Neural progenitor cell (in vitro differentiated cells): Measurements from ENCODE around the gene NEDD4L. TPM values are rescaled to one million over a fixed set of nuclear protein-coding genes. Genes with fewer than 3 reads are reported as not detected.

Experiments used
- DNase-seq: peaks from one replicate; pipeline ENCODE4 v3.0.0-alpha.2; 2016; ENCODE audit warnings: low spot score
- H2AFZ ChIP-seq: fragments of 200-600 bp; sonication (generic); replicated peaks from 2 replicates; pipeline ENCODE4 v1.6.1; 2016; ENCODE audit warnings: antibody characterized with exemption
- H3F3A ChIP-seq: fragments of 200-600 bp; sonication (generic); 2 replicates; pipeline ENCODE4 v1.6.1; 2016; ENCODE audit warnings: antibody characterized with exemption, low read depth
- H3K27ac ChIP-seq: fragments of 200-600 bp; sonication (generic); 2 replicates; pipeline ENCODE4 v1.5.1; 2016; ENCODE audit warnings: mild to moderate bottlenecking
- H3K27me3 ChIP-seq: fragments of 200-600 bp; sonication (generic); 2 replicates; pipeline ENCODE4 v1.6.1; 2016; ENCODE audit warnings: mild to moderate bottlenecking, moderate library complexity
- H3K36me3 ChIP-seq: fragments of 200-600 bp; sonication (generic); 2 replicates; pipeline ENCODE4 v1.5.1; 2016
- H3K4me1 ChIP-seq: fragments of 200-600 bp; sonication (generic); 2 replicates; pipeline ENCODE4 v1.6.1; 2016; ENCODE audit warnings: mixed run types
- H3K4me2 ChIP-seq: fragments of 200-600 bp; sonication (generic); 2 replicates; pipeline ENCODE4 v1.6.1; 2016
- H3K4me3 ChIP-seq: fragments of 200-600 bp; sonication (generic); 2 replicates; pipeline ENCODE4 v1.5.1; 2016
- H3K79me2 ChIP-seq: fragments of 200-600 bp; sonication (generic); 2 replicates; pipeline ENCODE4 v1.6.1; 2016; ENCODE audit warnings: low read depth
- H3K9ac ChIP-seq: fragments of 200-600 bp; sonication (generic); 2 replicates; pipeline ENCODE4 v1.6.1; 2016
- H3K9me3 ChIP-seq: fragments of 200-600 bp; sonication (generic); 2 replicates; pipeline ENCODE4 v1.5.1; 2016; ENCODE audit warnings: low read depth
- H4K20me1 ChIP-seq: fragments of 200-600 bp; sonication (generic); 2 replicates; pipeline ENCODE4 v1.6.1; 2016; ENCODE audit warnings: low read depth
- H3K27ac Mint-ChIP-seq: 3 replicates; pipeline ENCODE4 v1.8.0; 2021; ENCODE audit warnings: mixed read lengths
- H3K27me3 Mint-ChIP-seq: 2 replicates; pipeline ENCODE4 v1.8.0; 2022; ENCODE audit warnings: low read depth, mild to moderate bottlenecking, inconsistent platforms, moderate library complexity, mixed read lengths; ENCODE audit not compliant: insufficient read depth
- H3K36me3 Mint-ChIP-seq: 3 replicates; pipeline ENCODE4 v1.8.0; 2021; ENCODE audit warnings: mixed read lengths
- H3K4me1 Mint-ChIP-seq: 3 replicates; pipeline ENCODE4 v1.8.0; 2021; ENCODE audit warnings: mixed read lengths
- H3K4me3 Mint-ChIP-seq: 3 replicates; pipeline ENCODE4 v1.8.0; 2021; ENCODE audit warnings: mild to moderate bottlenecking, moderate library complexity, mixed read lengths
- H3K9me3 Mint-ChIP-seq: 3 replicates; pipeline ENCODE4 v1.8.0; 2020; ENCODE audit warnings: mixed read lengths
- CTCF ChIP-seq: fragments of 200-600 bp; sonication (generic); IDR thresholded peaks from 2 replicates; pipeline ENCODE4 v1.5.1; 2017; ENCODE audit warnings: antibody characterized with exemption, mild to moderate bottlenecking
- EZH2 ChIP-seq: fragments of 200-600 bp; sonication (generic); IDR thresholded peaks from 2 replicates; pipeline ENCODE4 v1.6.1; 2017; ENCODE audit warnings: antibody characterized with exemption, mild to moderate bottlenecking, moderate library complexity
- EZH2phosphoT487 ChIP-seq: fragments of 200-600 bp; sonication (generic); IDR thresholded peaks from 2 replicates; pipeline ENCODE4 v1.6.1; 2017; ENCODE audit warnings: antibody characterized with exemption
- total RNA-seq: library from RNA; depleted of rRNA; stranded (reverse); fragments of >200 nt; gene quantifications from 2 replicates; pipeline ENCODE4 v1.2.3, GENCODE V29; 2015; ENCODE audit warnings: low replicate concordance

Gene NEDD4L
- total RNA-seq, 1 donor from 2014 or later = 55.5 TPM

GRCh38 chr18:58308463-58308862 is 264.4 kb downstream of the NEDD4L start:
- Histone ChIP-seq H3K79me2 (no peaks in the 10 kb centered on the region), H3K9ac (no peak overlapping the region), H3K27me3 (no peaks in the 10 kb centered on the region), H3K4me2 (no peak overlapping the region), H3K9me3 (peaks cover 7% of the 10 kb centered on the region), H3K36me3 (no peaks in the 10 kb centered on the region), H2AFZ (no peak overlapping the region), H3F3A (no peaks in the 10 kb centered on the region), H4K20me1 (no peaks in the 10 kb centered on the region), H3K27ac (no peak overlapping the region), H3K4me3 (no peak overlapping the region), H3K4me1 (no peaks in the 10 kb centered on the region)
- no peak overlapping the region for H3K4me3 Mint-ChIP-seq
- H3K4me1 Mint-ChIP-seq = no peaks in the 10 kb centered on the region
- H3K9me3 Mint-ChIP-seq = peaks cover 7% of the 10 kb centered on the region
- TF ChIP-seq EZH2 (no peak), EZH2phosphoT487 (no peak), CTCF (no peak)
- H3K36me3 Mint-ChIP-seq = no peaks in the 10 kb centered on the region
- peaks cover 4% of the 10 kb centered on the region for H3K27me3 Mint-ChIP-seq
- DNase-seq = no peak
- H3K27ac Mint-ChIP-seq = no peak overlapping the region

- H3K4me2 ChIP-seq = no peak overlapping the region
- H3K36me3 ChIP-seq = no peaks in the 10 kb centered on the region
- no peak overlapping the region for H2AFZ ChIP-seq
- no peaks in the 10 kb centered on the region for H3K4me1 Mint-ChIP-seq
- H3K4me3 ChIP-seq = no peak overlapping the region
- no peaks in the 10 kb centered on the region for H3K36me3 Mint-ChIP-seq
- no peak overlapping the region for H3K27ac ChIP-seq
- no peak overlapping the region for H3K9ac ChIP-seq
- no peaks in the 10 kb centered on the region for H3F3A ChIP-seq
- H4K20me1 ChIP-seq = no peaks in the 10 kb centered on the region
- peak overlapping the region; percentile 42 for H3K27ac Mint-ChIP-seq
- no peaks in the 10 kb centered on the region for H3K4me1 ChIP-seq
- DNase-seq = no peak
- no peak overlapping the region for H3K4me3 Mint-ChIP-seq
- no peak for TF ChIP-seq EZH2
- TF ChIP-seq CTCF = no peak
- TF ChIP-seq EZH2phosphoT487 = no peak
- H3K79me2 ChIP-seq = no peaks in the 10 kb centered on the region
- H3K9me3 ChIP-seq = peaks cover 7% of the 10 kb centered on the region
- peaks cover 4% of the 10 kb centered on the region for H3K27me3 Mint-ChIP-seq
- peaks cover 7% of the 10 kb centered on the region for H3K9me3 Mint-ChIP-seq
- H3K27me3 ChIP-seq = no peaks in the 10 kb centered on the region
These were observed 265.1 kb downstream of the NEDD4L start for GRCh38 chr18:58309099-58309498.

- no peak overlapping the region for H3K27ac Mint-ChIP-seq
- no peaks in the 10 kb centered on the region for H3F3A ChIP-seq
- H3K27me3 ChIP-seq = no peaks in the 10 kb centered on the region
- no peak overlapping the region for H3K4me3 ChIP-seq
- H3K9me3 Mint-ChIP-seq = peaks cover 7% of the 10 kb centered on the region
- DNase-seq = no peak
- H3K27me3 Mint-ChIP-seq = peaks cover 4% of the 10 kb centered on the region
- H3K4me3 Mint-ChIP-seq = no peak overlapping the region
- no peaks in the 10 kb centered on the region for H3K36me3 Mint-ChIP-seq
- no peaks in the 10 kb centered on the region for H3K4me1 ChIP-seq
- H3K9ac ChIP-seq = no peak overlapping the region
- no peak overlapping the region for H3K27ac ChIP-seq
- H3K36me3 ChIP-seq = no peaks in the 10 kb centered on the region
- TF ChIP-seq EZH2phosphoT487 (no peak), CTCF (no peak), EZH2 (no peak)
- peaks cover 4% of the 10 kb centered on the region for H3K4me1 Mint-ChIP-seq
- no peaks in the 10 kb centered on the region for H4K20me1 ChIP-seq
- H3K9me3 ChIP-seq = peaks cover 7% of the 10 kb centered on the region
- no peak overlapping the region for H3K4me2 ChIP-seq
- no peak overlapping the region for H2AFZ ChIP-seq
- no peaks in the 10 kb centered on the region for H3K79me2 ChIP-seq
These were observed 265.7 kb downstream of the NEDD4L start for GRCh38 chr18:58309610-58310239.
